GM23248 (cell line): ENCODE data around the gene RTN4RL2.

Source experiments
- EZH2 ChIP-seq: fragments of 200-600 bp; sonication (generic); IDR thresholded peaks from 2 replicates; pipeline ENCODE4 v1.6.1; 2018; ENCODE audit warnings: antibody characterized with exemption, mild to moderate bottlenecking; ENCODE audit not compliant: insufficient read depth, poor library complexity, severe bottlenecking
- EZH2phosphoT487 ChIP-seq: fragments of 200-600 bp; sonication (generic); IDR thresholded peaks from 2 replicates; pipeline ENCODE4 v1.6.1; 2018; ENCODE audit warnings: antibody characterized with exemption, moderate library complexity, mild to moderate bottlenecking, low read depth; ENCODE audit not compliant: insufficient read depth

DNA sequence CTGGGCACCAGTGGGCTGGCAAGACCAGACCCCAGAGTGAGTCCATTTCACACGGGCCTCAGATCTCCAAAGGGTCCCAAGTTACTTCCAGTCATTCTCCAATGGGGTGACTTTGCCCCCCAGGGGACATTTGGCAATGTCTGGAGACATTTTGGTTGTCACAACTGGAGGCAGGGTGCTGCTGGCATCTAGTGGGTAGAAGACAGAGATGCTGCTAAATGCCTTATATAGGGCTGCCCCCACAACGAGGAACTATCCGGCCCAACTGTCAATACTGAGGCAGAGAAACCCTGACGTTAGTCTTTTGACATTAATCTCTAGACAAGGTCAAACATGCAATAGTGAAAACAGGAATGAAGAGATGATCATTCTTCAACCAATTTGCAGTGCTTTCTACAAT is 6.4 kb downstream of the RTN4RL2 start:
- no peak for TF ChIP-seq EZH2
- no peak for TF ChIP-seq EZH2phosphoT487
